Endodermal cell (in vitro differentiated cells): ENCODE results near the gene SLC35D3. TPM values are rescaled to one million over a fixed set of nuclear protein-coding genes. Genes with fewer than 3 reads are reported as not detected.
"Not testable (repeated sequence)": the region's sequence is repeated elsewhere in the genome, so short reads cannot be mapped to it uniquely, and the experiment has no call there.

Experiments used
- DNase-seq: peaks from one replicate; pipeline ENCODE4 v3.0.0-alpha.2; 2017
- H3K27ac ChIP-seq: 2 replicates; pipeline ENCODE4 v1.5.1; 2013; ENCODE audit warnings: mild to moderate bottlenecking, low read depth, low read length, moderate library complexity
- H3K27me3 ChIP-seq: 2 replicates; pipeline ENCODE4 v1.6.1; 2013; ENCODE audit warnings: mild to moderate bottlenecking, low read length, moderate library complexity; ENCODE audit not compliant: insufficient read depth, control insufficient read depth, poor library complexity, severe bottlenecking
- H3K36me3 ChIP-seq: 2 replicates; pipeline ENCODE4 v1.7.0; 2013; ENCODE audit warnings: mild to moderate bottlenecking, low read length, moderate library complexity; ENCODE audit not compliant: control insufficient read depth, insufficient read depth
- H3K4me1 ChIP-seq: one replicate; pipeline ENCODE4 v1.7.0; 2013; ENCODE audit warnings: low read length; ENCODE audit not compliant: control insufficient read depth, insufficient read depth
- H3K4me3 ChIP-seq: 2 replicates; pipeline ENCODE4 v1.5.1; 2013; ENCODE audit warnings: mild to moderate bottlenecking, low read length, moderate library complexity
- H3K9ac ChIP-seq: 2 replicates; pipeline ENCODE4 v1.6.1; 2013; ENCODE audit warnings: mild to moderate bottlenecking, low read length, moderate library complexity; ENCODE audit not compliant: poor library complexity, severe bottlenecking; ENCODE audit errors: extremely low read depth
- H3K9me3 ChIP-seq: 2 replicates; pipeline ENCODE4 v1.6.1; 2013; ENCODE audit warnings: mild to moderate bottlenecking, low read length, moderate library complexity; ENCODE audit not compliant: control insufficient read depth
- H3K27ac Mint-ChIP-seq: 2 replicates; pipeline ENCODE4 v1.8.0; 2020; ENCODE audit warnings: mixed read lengths
- H3K27me3 Mint-ChIP-seq: 2 replicates; pipeline ENCODE4 v1.8.0; 2021; ENCODE audit warnings: mild to moderate bottlenecking, mixed read lengths; ENCODE audit not compliant: insufficient read depth
- H3K36me3 Mint-ChIP-seq: 2 replicates; pipeline ENCODE4 v1.8.0; 2020; ENCODE audit warnings: low read depth, mixed read lengths
- H3K4me1 Mint-ChIP-seq: 2 replicates; pipeline ENCODE4 v1.8.0; 2020; ENCODE audit warnings: mixed read lengths
- H3K4me3 Mint-ChIP-seq: 2 replicates; pipeline ENCODE4 v1.8.0; 2020; ENCODE audit warnings: mild to moderate bottlenecking, moderate library complexity, mixed read lengths
- H3K9me3 Mint-ChIP-seq: 2 replicates; pipeline ENCODE4 v1.8.0; 2020; ENCODE audit warnings: mild to moderate bottlenecking, mixed read lengths
- whole genome bisulfite sequencing, 2 experiments: methylation state at CpG; one replicate each; pipeline versions ENCODE4 v1.1.5 to v1.1.7; 2013; ENCODE audit warnings: missing lambda C conversion rate in 2 of 2, mixed read lengths in 1 of 2; ENCODE audit not compliant: insufficient coverage in 1 of 2, insufficient read length in 1 of 2; 5-methylcytosine and 5-hydroxymethylcytosine counted together
- long read RNA-seq, 4 experiments: library from polyadenylated mRNA in 2 of 4; library from RNA in 1 of 4; library from capped mRNA in 1 of 4; stranded (forward) in 3 of 4; unstranded in 1 of 4; transcript quantifications; one replicate each; pipeline ENCODE4 v2.0.0, GENCODE V29; 2020 to 2021; ENCODE audit warnings: inconsistent platforms in 1 of 4
- polyA plus RNA-seq, 2 experiments: library from polyadenylated mRNA; stranded (reverse); fragments of 50-300 nt; gene quantifications; one replicate each; pipeline ENCODE4 v1.2.3, GENCODE V29; 2013
- total RNA-seq, 2 donors: library from RNA; stranded (reverse); fragmentation: NEBNext Ultra II Directional in 1 of 2; extraction: Animal tissue kit (Norgen Biotek cat#: 25700) in 1 of 2; gene quantifications; 2 replicates in 1 of 2; 3 replicates in 1 of 2; pipeline ENCODE4 v1.2.1, GENCODE V29; 2021
- TF ChIP-seq, protein P1 (sequence below): fragments of 200-600 bp; sonication (generic); conservative IDR thresholded peaks from 2 replicates; pipeline ENCODE4 v1.5.0; 2021; ENCODE audit warnings: antibody characterized with exemption, mild to moderate bottlenecking

The SLC35D3 gene, protein sequence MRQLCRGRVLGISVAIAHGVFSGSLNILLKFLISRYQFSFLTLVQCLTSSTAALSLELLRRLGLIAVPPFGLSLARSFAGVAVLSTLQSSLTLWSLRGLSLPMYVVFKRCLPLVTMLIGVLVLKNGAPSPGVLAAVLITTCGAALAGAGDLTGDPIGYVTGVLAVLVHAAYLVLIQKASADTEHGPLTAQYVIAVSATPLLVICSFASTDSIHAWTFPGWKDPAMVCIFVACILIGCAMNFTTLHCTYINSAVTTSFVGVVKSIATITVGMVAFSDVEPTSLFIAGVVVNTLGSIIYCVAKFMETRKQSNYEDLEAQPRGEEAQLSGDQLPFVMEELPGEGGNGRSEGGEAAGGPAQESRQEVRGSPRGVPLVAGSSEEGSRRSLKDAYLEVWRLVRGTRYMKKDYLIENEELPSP
- total RNA-seq, result under 1 TPM in 1 of 2 donors, not detected in 1; 0.44 TPM
- not detected for polyA plus RNA-seq (2013, experiment 1 of 2)
- not detected for polyA plus RNA-seq (2013, experiment 2 of 2)
- long read RNA-seq, experiment 1, result 0 reads
- long read RNA-seq, experiment 2, result 0 reads
- long read RNA-seq, experiment 3, partial matches to known transcripts, result 0 of 4 reads
- long read RNA-seq, experiment 3, other reads (novel, unspliced or antisense), result 1 of 4 reads
- long read RNA-seq, experiment 4, result 0 reads

GRCh38 chr6:136921936-136922684 lies at the start of gene SLC35D3:
Gene SLC35D3 (plus strand): TSS chr6:136922301. CDS start chr6:136922429, 128 bp downstream.
- Histone ChIP-seq H3K9me3 (no peaks in the 10 kb centered on the region), H3K27me3 (peaks cover 70% of the 10 kb centered on the region), H3K4me1 (no peaks in the 10 kb centered on the region), H3K36me3 (no peaks in the 10 kb centered on the region), H3K27ac (no peak within 1 kb of the TSS), H3K4me3 (peak within 1 kb of the TSS; percentile 79), H3K9ac (peak within 1 kb of the TSS; percentile 1)
- H3K27ac Mint-ChIP-seq, result no peak within 1 kb of the TSS
- H3K9me3 Mint-ChIP-seq, result no peaks in the 10 kb centered on the region
- WGBS, 2 experiments, result 1 to 2% methylated on average over 27 to 86 of the region's 86 CpGs
- peak; percentile 82 for DNase-seq
- peaks cover 75% of the 10 kb centered on the region for H3K27me3 Mint-ChIP-seq
- no peaks in the 10 kb centered on the region for H3K36me3 Mint-ChIP-seq
- TF ChIP-seq, protein P1, sequence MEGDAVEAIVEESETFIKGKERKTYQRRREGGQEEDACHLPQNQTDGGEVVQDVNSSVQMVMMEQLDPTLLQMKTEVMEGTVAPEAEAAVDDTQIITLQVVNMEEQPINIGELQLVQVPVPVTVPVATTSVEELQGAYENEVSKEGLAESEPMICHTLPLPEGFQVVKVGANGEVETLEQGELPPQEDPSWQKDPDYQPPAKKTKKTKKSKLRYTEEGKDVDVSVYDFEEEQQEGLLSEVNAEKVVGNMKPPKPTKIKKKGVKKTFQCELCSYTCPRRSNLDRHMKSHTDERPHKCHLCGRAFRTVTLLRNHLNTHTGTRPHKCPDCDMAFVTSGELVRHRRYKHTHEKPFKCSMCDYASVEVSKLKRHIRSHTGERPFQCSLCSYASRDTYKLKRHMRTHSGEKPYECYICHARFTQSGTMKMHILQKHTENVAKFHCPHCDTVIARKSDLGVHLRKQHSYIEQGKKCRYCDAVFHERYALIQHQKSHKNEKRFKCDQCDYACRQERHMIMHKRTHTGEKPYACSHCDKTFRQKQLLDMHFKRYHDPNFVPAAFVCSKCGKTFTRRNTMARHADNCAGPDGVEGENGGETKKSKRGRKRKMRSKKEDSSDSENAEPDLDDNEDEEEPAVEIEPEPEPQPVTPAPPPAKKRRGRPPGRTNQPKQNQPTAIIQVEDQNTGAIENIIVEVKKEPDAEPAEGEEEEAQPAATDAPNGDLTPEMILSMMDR, result no peak
- peak within 1 kb of the TSS; percentile 57 for H3K4me3 Mint-ChIP-seq
- peaks cover 4% of the 10 kb centered on the region for H3K4me1 Mint-ChIP-seq

DNA sequence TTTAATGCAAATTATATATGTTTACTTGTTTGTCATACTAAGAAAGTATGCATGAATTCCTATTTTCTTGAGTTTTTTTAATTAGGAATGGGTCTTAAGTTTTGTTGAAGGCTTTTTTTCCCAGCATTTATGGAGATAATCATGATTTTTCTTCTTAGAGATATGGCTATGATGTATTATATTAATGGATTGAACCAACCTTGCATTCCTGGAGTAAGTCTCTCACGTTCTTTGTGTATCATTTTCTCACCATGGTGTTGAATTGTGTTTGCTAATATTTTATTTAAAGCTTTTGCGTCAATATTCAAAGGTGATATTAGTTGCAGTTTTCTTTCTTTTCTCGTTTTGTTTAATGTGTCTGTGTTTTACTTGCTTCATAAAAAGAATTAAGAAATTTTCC lies 48.4 kb upstream of the SLC35D3 start:
- no peak overlapping the region for H3K9ac ChIP-seq
- no peak for DNase-seq
- peaks cover 25% of the 10 kb centered on the region for H3K9me3 ChIP-seq
- peaks cover 18% of the 10 kb centered on the region for H3K36me3 ChIP-seq
- Mint-ChIP-seq H3K9me3 (peaks cover 37% of the 10 kb centered on the region), H3K27me3 (no peaks in the 10 kb centered on the region), H3K4me3 (no peak overlapping the region), H3K36me3 (peaks cover 37% of the 10 kb centered on the region), H3K27ac (no peak overlapping the region), H3K4me1 (peaks cover 4% of the 10 kb centered on the region)
- peak overlapping the region; percentile 11 for H3K4me3 ChIP-seq
- no peak overlapping the region for H3K27ac ChIP-seq
- TF ChIP-seq, protein P1, result no peak
- no peaks in the 10 kb centered on the region for H3K27me3 ChIP-seq
- WGBS, 2 experiments, result 85% methylated on average over 3 of the region's 3 CpGs; no CpG with 5 or more reads in 1 of the 2 experiments
- no peaks in the 10 kb centered on the region for H3K4me1 ChIP-seq

- not testable (repeated sequence) for H3K27me3 ChIP-seq, H3K4me3 Mint-ChIP-seq, H3K27me3 Mint-ChIP-seq, DNase-seq, H3K9ac ChIP-seq, H3K4me1 ChIP-seq, H3K4me3 ChIP-seq, H3K27ac ChIP-seq, H3K27ac Mint-ChIP-seq
- peaks cover 15% of the 10 kb centered on the region for H3K4me1 Mint-ChIP-seq
- 93 to 96% methylated on average over 4 of the region's 4 CpGs for WGBS, 2 experiments
- peaks cover 25% of the 10 kb centered on the region for H3K9me3 ChIP-seq
- H3K36me3 Mint-ChIP-seq, result peaks cover 37% of the 10 kb centered on the region
- peaks cover 18% of the 10 kb centered on the region for H3K36me3 ChIP-seq
- H3K9me3 Mint-ChIP-seq, result peaks cover 37% of the 10 kb centered on the region
Observed at GRCh38 chr6:136876469-136876868, 45.6 kb upstream of the SLC35D3 start.
